T47D (cell line): Measurements from ENCODE around the gene PRAME.
"Not testable (repeated sequence)": the region's sequence is repeated elsewhere in the genome, so short reads cannot be mapped to it uniquely, and the experiment has no call there.

Source experiments
- DNase-seq, 2 experiments: peaks; one replicate each; pipeline versions ENCODE4 v3.0.0 to v3.0.0-alpha.2; 2011 to 2012; ENCODE audit warnings: low read depth in 1 of 2, low spot score in 1 of 2
- JUND ChIP-seq: IDR thresholded peaks from 2 replicates; pipeline ENCODE4 v1.6.1; 2012; ENCODE audit warnings: low read depth
- in situ Hi-C: cut with HindIII; loops from 2 replicates; pipeline ENCODE4 v1.10.0; 2016; ENCODE audit warnings: low sequenced_read_pairs, low pct_unique_long_range_greater_than_20kb

The PRAME gene

DNA sequence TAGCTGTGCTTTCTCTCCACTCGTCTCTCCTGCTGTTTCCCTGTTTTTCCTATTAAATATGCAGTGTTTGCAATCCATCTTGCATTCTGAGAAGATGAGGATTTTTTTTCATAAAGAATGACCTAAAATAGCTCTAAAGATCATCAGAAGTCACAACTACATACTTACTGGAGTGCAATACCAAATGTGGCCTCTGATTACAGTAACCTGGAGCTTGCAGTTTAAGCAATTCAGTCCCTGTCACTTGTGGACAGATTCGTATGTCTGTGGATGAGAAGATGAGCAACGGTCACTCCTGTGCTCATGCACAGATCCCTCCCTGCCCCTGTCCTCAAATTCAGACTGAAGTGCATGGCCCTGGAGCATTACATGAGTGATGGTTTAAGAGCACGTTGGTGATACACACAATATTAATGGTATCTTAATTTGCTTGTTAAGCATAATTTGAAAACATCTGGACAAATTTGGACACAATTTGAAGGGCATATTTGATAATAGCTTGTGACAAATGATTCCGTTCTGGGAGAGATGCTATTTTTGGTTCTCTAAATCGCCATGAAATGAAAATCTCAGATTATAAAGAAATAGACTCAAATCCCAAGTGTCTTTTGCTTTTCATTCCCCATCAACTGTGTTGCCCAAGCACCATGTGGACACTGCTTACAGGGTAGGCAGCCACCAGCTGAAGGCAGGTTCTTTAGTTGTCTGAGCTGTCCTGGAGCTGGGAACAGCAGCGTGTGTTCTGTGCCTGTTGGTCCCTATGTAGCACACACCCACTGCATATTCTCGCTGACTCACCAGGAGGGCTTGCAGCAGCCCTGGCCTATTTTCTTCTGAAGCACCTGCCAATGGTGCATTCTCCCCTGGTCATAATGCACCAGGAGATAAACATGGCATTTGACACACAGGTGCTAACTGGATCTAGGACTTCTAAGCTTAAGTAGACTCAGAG is 32.6 kb upstream of the PRAME start:
- no peak for TF ChIP-seq JUND
- in situ Hi-C loops: no loop called here
- no peak for DNase-seq

DNA sequence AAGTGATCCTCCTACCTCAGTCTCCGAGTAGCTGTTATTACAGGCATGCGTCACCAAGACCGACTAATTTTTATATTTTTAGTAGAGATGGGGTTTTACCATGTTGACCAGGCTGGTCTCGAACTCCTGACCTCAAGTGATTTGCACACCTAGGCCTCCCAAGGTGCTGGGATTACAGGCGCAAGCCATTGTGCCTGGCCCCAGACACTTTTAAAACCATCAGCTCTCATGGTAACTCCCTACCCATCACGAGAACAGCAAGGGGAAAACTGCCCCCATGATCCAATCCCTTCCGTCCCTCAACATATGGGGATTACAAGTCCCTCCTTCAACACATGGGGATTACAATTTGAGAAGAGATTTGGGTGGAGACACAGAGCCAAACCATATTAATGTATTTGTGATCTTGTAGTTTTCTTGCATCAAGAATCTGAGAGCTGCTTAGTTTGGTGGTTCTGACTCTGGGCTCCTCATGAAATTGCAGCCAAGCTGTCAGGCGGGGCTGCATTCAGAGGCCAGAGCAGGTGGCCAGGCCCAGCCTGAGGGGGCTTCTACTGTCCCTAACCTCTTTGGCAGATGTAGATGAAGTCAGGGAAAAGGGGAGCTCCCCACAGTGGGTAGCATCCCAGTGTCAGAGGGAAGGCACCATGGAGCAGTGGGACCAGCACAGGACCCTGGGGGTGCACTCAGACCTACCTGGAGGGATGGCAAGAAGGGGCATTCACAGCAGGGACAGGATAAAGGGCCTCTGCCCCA is 31.2 kb upstream of the PRAME start:
- DNase-seq: no peak
- in situ Hi-C loops: no loop called here
- no peak for TF ChIP-seq JUND

GRCh38 chr22:22588485-22589164 is 29.6 kb upstream of the PRAME start:
- no peak for TF ChIP-seq JUND
- DNase-seq: no peak
- in situ Hi-C loops: no loop called here

- in situ Hi-C loops: no loop called here
- no peak for DNase-seq
- TF ChIP-seq JUND: no peak
Observed at GRCh38 chr22:22587577-22588188, 28.6 kb upstream of the PRAME start.

GRCh38 chr22:22584722-22585121 is 25.7 kb upstream of the PRAME start:
- no peak for DNase-seq
- TF ChIP-seq JUND: no peak
- in situ Hi-C loops: no loop called here

- in situ Hi-C loops: no loop called here
- no peak for TF ChIP-seq JUND
Observed at GRCh38 chr22:22583030-22583429, 24.0 kb upstream of the PRAME start.

DNA sequence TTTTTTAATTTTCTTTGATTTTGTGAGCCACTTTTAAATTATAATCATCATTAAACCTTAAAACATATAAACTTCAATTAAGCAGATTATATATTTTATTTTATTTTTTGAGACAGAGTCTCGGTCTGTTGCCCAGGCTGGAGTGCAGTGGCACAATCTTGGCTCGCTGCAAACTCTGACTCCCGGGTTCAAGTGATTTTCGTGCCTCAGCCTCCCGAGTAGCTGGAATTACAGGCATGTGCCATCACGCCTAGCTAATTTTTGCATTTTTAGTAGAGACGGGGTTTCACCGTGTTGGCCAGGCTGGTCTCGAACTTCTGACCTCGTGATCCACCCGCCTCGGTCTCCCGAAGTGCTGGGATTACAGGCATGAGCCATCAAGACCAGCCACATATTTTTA is 22.5 kb upstream of the PRAME start:
- DNase-seq, in situ Hi-C loops: not testable (repeated sequence)

More at GRCh38 chr22:22583030-22583429, 24.0 kb upstream of the PRAME start:
- DNase-seq: no peak

- in situ Hi-C loops: no loop called here
- DNase-seq: no peak
- TF ChIP-seq JUND: no peak
Observed at GRCh38 chr22:22579869-22580604, 21.0 kb upstream of the PRAME start.

DNA sequence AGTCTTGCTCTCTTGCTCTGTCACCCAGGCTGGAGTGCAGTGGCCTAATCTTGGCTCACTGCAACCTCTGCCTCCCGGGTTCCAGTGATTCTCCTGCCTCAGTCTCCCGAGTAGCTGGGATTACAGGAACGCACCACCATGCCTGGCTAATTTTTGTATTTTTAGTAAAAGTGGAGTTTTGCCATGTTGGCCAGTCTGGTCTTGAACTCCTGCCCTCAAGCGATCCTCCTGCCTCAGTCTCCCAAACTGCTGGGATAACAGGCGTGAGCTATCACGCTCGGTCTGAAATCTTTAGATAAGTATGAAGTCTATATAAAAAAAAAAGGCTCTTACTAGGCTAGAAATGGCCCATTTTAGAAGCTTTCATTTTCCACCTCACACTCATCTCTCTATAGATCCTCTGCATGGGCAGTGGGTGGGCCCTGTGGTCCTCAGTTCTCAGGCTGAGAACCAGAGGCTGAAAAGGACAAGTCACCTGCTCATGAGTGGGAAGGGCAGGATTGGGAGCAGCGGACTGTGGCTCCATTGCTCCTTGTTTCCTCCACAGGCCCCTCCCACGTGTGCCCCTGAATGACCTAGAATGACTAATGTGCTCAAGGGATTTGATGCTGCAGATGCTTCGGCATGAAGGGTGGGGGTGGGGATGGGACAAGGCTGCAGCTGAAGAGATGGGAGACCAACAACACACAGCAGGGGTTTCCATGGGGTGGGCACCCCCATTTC is 19.8 kb upstream of the PRAME start:
- no peak for DNase-seq
- no peak for TF ChIP-seq JUND

GRCh38 chr22:22576989-22577427 is 17.9 kb upstream of the PRAME start:
- in situ Hi-C loops: no loop called here
- DNase-seq: no peak
- no peak for TF ChIP-seq JUND

More for the DNA sequence above, 19.8 kb upstream of the PRAME start:
- in situ Hi-C loops: no loop called here
